Measurements from ENCODE around the gene MINDY1.

The MINDY1 gene

GRCh38 chr1:151006327-151007052, at the start of gene MINDY1:
Gene MINDY1, minus strand, starts transcription at chr1:151006902. Its CDS starts 4,285 bp downstream, at chr1:151002617.
- H3K4me3 Mint-ChIP-seq, result peak within 1 kb of the TSS; percentile 98
- peaks cover 7% of the 10 kb centered on the region for H3K36me3 Mint-ChIP-seq
- H3K9me3 Mint-ChIP-seq (ENCODE audit: low read depth), result no peaks in the 10 kb centered on the region
- H3K4me1 Mint-ChIP-seq (ENCODE audit: low read depth), result peaks cover 86% of the 10 kb centered on the region
- H3K27ac Mint-ChIP-seq, result peak within 1 kb of the TSS; percentile 96
- H3K27me3 Mint-ChIP-seq, result no peaks in the 10 kb centered on the region

- Mint-ChIP-seq H3K4me1 (ENCODE audit: low read depth) (peaks cover 77% of the 10 kb centered on the region), H3K27me3 (no peaks in the 10 kb centered on the region), H3K36me3 (peaks cover 27% of the 10 kb centered on the region), H3K27ac (peak overlapping the region; percentile 96), H3K9me3 (ENCODE audit: low read depth) (no peaks in the 10 kb centered on the region), H3K4me3 (peak overlapping the region; percentile 98)
Observed at GRCh38 chr1:151056149-151056548, 49.4 kb upstream of the MINDY1 start.

GRCh38 chr1:151055581-151055980, 48.9 kb upstream of the MINDY1 start:
- Mint-ChIP-seq H3K27me3 (no peaks in the 10 kb centered on the region), H3K4me3 (peak overlapping the region; percentile 98), H3K27ac (peak overlapping the region; percentile 96), H3K36me3 (peaks cover 27% of the 10 kb centered on the region), H3K9me3 (ENCODE audit: low read depth) (no peaks in the 10 kb centered on the region), H3K4me1 (ENCODE audit: low read depth) (peaks cover 77% of the 10 kb centered on the region)

- H3K27me3 Mint-ChIP-seq, result no peaks in the 10 kb centered on the region
- peak overlapping the region; percentile 98 for H3K4me3 Mint-ChIP-seq
- H3K27ac Mint-ChIP-seq, result peak overlapping the region; percentile 96
- peaks cover 27% of the 10 kb centered on the region for H3K36me3 Mint-ChIP-seq
- peaks cover 77% of the 10 kb centered on the region for H3K4me1 Mint-ChIP-seq (ENCODE audit: low read depth)
- H3K9me3 Mint-ChIP-seq (ENCODE audit: low read depth), result no peaks in the 10 kb centered on the region
Observed at GRCh38 chr1:151054971-151055547, 48.4 kb upstream of the MINDY1 start.

GRCh38 chr1:151051356-151052009, 44.8 kb upstream of the MINDY1 start:
- peaks cover 15% of the 10 kb centered on the region for H3K36me3 Mint-ChIP-seq
- peaks cover 87% of the 10 kb centered on the region for H3K4me1 Mint-ChIP-seq (ENCODE audit: low read depth)

GRCh38 chr1:151050051-151050688, 43.5 kb upstream of the MINDY1 start:
- H3K4me1 Mint-ChIP-seq (ENCODE audit: low read depth), result peaks cover 83% of the 10 kb centered on the region
- peaks cover 8% of the 10 kb centered on the region for H3K36me3 Mint-ChIP-seq
- H3K4me3 Mint-ChIP-seq, result no peak overlapping the region
- H3K9me3 Mint-ChIP-seq (ENCODE audit: low read depth), result no peaks in the 10 kb centered on the region
- H3K27ac Mint-ChIP-seq, result peak overlapping the region; percentile 83
- H3K27me3 Mint-ChIP-seq, result no peaks in the 10 kb centered on the region

More at GRCh38 chr1:151051356-151052009, 44.8 kb upstream of the MINDY1 start:
- Mint-ChIP-seq H3K9me3 (ENCODE audit: low read depth) (no peaks in the 10 kb centered on the region), H3K4me3 (no peak overlapping the region), H3K27me3 (no peaks in the 10 kb centered on the region), H3K27ac (peak overlapping the region; percentile 96)

- Mint-ChIP-seq H3K9me3 (ENCODE audit: low read depth) (no peaks in the 10 kb centered on the region), H3K27me3 (no peaks in the 10 kb centered on the region), H3K4me3 (no peak overlapping the region), H3K36me3 (peaks cover 4% of the 10 kb centered on the region), H3K4me1 (ENCODE audit: low read depth) (peaks cover 76% of the 10 kb centered on the region), H3K27ac (peak overlapping the region; percentile 58)
Observed at GRCh38 chr1:151049458-151049857, 42.8 kb upstream of the MINDY1 start.

GRCh38 chr1:151048645-151049032, 41.9 kb upstream of the MINDY1 start:
- Mint-ChIP-seq H3K27ac (peak overlapping the region; percentile 85), H3K27me3 (no peaks in the 10 kb centered on the region), H3K9me3 (ENCODE audit: low read depth) (no peaks in the 10 kb centered on the region), H3K4me3 (peak overlapping the region; percentile 93), H3K36me3 (peaks cover 4% of the 10 kb centered on the region), H3K4me1 (ENCODE audit: low read depth) (peaks cover 70% of the 10 kb centered on the region)

GRCh38 chr1:151047925-151048644, 41.4 kb upstream of the MINDY1 start:
- H3K9me3 Mint-ChIP-seq (ENCODE audit: low read depth), result no peaks in the 10 kb centered on the region
- no peaks in the 10 kb centered on the region for H3K27me3 Mint-ChIP-seq
- peak overlapping the region; percentile 85 for H3K27ac Mint-ChIP-seq
- peaks cover 4% of the 10 kb centered on the region for H3K36me3 Mint-ChIP-seq
- peak overlapping the region; percentile 93 for H3K4me3 Mint-ChIP-seq
- H3K4me1 Mint-ChIP-seq (ENCODE audit: low read depth), result peaks cover 68% of the 10 kb centered on the region

GRCh38 chr1:151047591-151047924, 40.9 kb upstream of the MINDY1 start, which contains the start of gene C1orf56:
Gene C1orf56, plus strand, starts transcription at chr1:151047751. Its CDS starts 97 bp downstream, at chr1:151047848.
- no peaks in the 10 kb centered on the region for H3K27me3 Mint-ChIP-seq
- peak within 1 kb of the TSS; percentile 86 for H3K27ac Mint-ChIP-seq
- peaks cover 7% of the 10 kb centered on the region for H3K36me3 Mint-ChIP-seq
- no peaks in the 10 kb centered on the region for H3K9me3 Mint-ChIP-seq (ENCODE audit: low read depth)
- peak within 1 kb of the TSS; percentile 93 for H3K4me3 Mint-ChIP-seq
- peaks cover 66% of the 10 kb centered on the region for H3K4me1 Mint-ChIP-seq (ENCODE audit: low read depth)

- H3K9me3 Mint-ChIP-seq (ENCODE audit: low read depth), result no peaks in the 10 kb centered on the region
- H3K27ac Mint-ChIP-seq, result no peak overlapping the region
- no peak overlapping the region for H3K4me3 Mint-ChIP-seq
- H3K27me3 Mint-ChIP-seq, result no peaks in the 10 kb centered on the region
- H3K4me1 Mint-ChIP-seq (ENCODE audit: low read depth), result peaks cover 29% of the 10 kb centered on the region
- peaks cover 5% of the 10 kb centered on the region for H3K36me3 Mint-ChIP-seq
Observed at GRCh38 chr1:151043163-151043562, 36.5 kb upstream of the MINDY1 start.

GRCh38 chr1:151039521-151039920, 32.8 kb upstream of the MINDY1 start:
- H3K36me3 Mint-ChIP-seq, result peaks cover 5% of the 10 kb centered on the region
- no peak overlapping the region for H3K27ac Mint-ChIP-seq
- no peak overlapping the region for H3K4me3 Mint-ChIP-seq
- no peaks in the 10 kb centered on the region for H3K9me3 Mint-ChIP-seq (ENCODE audit: low read depth)
- peaks cover 19% of the 10 kb centered on the region for H3K4me1 Mint-ChIP-seq (ENCODE audit: low read depth)
- no peaks in the 10 kb centered on the region for H3K27me3 Mint-ChIP-seq

- Mint-ChIP-seq H3K9me3 (ENCODE audit: low read depth) (no peaks in the 10 kb centered on the region), H3K4me1 (ENCODE audit: low read depth) (peaks cover 12% of the 10 kb centered on the region), H3K27me3 (no peaks in the 10 kb centered on the region), H3K36me3 (peaks cover 2% of the 10 kb centered on the region), H3K4me3 (no peak overlapping the region), H3K27ac (no peak overlapping the region)
Observed at GRCh38 chr1:151037032-151037431, 30.3 kb upstream of the MINDY1 start.

GRCh38 chr1:151036356-151036755, 29.7 kb upstream of the MINDY1 start, which contains the start of gene BNIPL:
Gene BNIPL, plus strand, starts transcription at chr1:151036586. Its CDS starts 140 bp downstream, at chr1:151036726.
- peaks cover 2% of the 10 kb centered on the region for H3K36me3 Mint-ChIP-seq
- no peak within 1 kb of the TSS for H3K4me3 Mint-ChIP-seq
- peaks cover 12% of the 10 kb centered on the region for H3K4me1 Mint-ChIP-seq (ENCODE audit: low read depth)
- no peaks in the 10 kb centered on the region for H3K9me3 Mint-ChIP-seq (ENCODE audit: low read depth)
- H3K27me3 Mint-ChIP-seq, result no peaks in the 10 kb centered on the region
- no peak within 1 kb of the TSS for H3K27ac Mint-ChIP-seq
